GM21367 (cell line): ENCODE measurements around the gene ZNF319.

Source experiments
- ATAC-seq: cut with Tn5 transposase; IDR thresholded peaks from one replicate; pipeline ENCODE4 v1.9.1; 2021; ENCODE audit not compliant: unreplicated experiment

Gene ZNF319

DNA sequence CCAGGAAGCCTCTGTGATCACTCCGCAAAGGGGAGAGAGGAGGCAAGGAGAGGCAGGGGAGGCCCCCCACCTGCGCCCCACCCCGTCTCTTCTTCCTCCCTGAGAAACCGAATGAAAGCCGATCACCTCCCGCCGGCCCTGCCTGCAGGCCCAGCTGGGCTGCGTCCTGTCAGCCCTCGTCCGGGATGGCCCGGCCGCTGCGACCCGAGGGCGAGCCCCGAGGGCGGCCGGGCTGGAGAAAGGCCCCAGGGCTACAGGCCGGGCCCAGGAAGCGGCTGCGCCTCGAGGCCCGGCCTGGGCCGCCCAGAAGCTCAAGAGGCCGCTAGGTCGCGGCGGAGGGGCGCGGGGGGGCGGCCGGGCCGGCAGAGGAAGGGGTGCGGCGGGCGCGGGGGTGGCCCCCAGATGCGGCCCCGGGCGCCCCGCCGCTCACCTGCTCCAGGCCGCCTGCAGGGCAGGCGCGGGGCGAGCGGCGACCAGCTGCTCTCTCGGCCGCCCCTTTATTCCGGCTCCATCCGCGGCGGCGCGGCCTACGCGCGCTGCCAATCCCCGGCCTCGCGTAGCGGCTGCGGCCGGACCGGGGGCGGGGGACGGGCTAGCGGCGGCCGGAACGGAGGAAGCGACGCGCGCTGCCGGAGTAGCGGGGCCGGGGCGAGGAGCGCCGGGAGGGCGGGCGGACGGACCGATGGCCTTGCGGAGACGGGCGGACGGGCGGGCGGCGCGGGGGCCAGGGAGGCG, at the start of gene ZNF319:
Gene ZNF319 (minus strand): TSS at position 702 of the 735 bp plus-strand sequence. CDS start 2,407 bp downstream, outside the sequence.
- ATAC-seq, result peak; percentile 22

DNA sequence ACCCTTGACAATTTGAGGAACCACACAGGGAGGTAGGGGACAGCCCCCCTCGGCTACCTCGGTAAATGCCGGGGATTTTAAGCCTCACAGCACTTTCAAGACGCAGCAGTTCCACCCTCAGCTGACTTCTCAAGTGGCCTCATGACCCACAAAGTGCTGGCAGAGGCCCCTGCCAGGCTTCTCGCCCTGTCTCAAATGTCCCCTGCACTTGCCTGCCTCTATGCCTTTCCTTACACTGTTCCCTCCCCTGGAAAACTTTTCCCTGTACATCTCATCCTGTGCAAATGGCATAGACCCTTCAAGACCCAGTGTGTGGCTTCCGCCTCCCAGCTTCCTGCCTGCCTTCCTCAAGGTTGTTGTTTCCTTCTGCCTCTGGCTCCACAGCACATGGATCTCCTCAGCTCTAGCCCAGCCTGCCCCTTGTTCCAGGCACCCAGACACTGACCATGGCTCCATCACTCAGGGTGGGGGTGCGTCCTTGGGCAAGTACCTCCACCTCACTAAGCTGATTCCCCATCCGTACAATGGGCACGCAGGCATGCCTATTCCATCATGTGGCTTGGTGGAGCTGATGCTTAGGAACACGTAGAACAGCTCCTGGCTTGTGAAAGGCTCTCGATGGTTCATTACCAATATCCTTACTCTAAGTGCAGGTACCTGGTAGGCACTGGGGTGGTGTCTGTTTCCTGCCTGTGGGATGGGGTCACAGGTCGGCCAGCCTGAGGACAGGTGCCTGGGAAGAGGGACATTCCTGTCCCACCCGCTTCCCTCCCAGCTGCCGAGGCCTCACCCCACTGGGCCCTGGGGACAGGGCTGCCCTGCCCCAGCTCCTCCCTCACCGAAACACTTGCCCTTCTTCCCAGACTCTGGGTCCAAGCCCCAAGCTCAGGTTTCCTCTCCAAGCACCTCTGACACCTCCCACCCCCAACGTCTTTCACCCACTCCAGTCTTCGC, 49.0 kb upstream of the ZNF319 start:
- no peak for ATAC-seq

DNA sequence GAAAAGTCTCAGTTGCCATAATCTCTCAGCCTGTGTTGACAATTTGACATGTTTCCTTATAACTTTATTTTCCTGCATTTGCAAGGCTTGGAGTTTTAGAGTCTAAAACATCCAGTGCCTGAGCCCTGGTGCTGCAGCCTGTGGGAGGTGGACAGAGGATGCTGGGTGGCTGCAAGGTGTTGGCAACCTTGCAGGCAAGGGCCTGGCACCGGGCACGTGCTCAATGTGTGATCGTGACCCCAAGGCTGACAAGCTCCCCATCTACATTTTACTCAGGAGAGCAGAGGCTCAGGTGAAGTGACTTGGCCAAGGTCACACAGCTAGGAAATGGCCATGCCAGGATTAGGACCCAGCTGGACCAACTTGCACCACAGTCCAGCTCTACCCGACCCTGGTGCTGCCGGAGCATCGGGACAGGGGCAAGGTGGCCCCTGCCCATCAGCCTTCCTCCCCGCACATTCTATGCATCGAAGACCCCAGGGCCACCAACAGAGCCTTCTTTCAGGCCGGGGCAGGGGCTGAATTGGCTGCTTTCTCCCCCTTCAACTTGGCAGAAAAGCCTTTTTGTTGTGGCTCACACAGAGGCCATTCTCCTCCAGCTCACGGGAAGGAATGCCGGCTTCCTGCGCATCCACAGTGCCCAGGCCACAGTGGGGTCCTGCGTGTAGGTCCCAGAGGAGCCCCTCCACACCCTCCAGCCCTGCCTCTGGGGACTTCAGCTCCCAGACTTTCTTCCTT, 48.2 kb upstream of the ZNF319 start:
- no peak for ATAC-seq

DNA sequence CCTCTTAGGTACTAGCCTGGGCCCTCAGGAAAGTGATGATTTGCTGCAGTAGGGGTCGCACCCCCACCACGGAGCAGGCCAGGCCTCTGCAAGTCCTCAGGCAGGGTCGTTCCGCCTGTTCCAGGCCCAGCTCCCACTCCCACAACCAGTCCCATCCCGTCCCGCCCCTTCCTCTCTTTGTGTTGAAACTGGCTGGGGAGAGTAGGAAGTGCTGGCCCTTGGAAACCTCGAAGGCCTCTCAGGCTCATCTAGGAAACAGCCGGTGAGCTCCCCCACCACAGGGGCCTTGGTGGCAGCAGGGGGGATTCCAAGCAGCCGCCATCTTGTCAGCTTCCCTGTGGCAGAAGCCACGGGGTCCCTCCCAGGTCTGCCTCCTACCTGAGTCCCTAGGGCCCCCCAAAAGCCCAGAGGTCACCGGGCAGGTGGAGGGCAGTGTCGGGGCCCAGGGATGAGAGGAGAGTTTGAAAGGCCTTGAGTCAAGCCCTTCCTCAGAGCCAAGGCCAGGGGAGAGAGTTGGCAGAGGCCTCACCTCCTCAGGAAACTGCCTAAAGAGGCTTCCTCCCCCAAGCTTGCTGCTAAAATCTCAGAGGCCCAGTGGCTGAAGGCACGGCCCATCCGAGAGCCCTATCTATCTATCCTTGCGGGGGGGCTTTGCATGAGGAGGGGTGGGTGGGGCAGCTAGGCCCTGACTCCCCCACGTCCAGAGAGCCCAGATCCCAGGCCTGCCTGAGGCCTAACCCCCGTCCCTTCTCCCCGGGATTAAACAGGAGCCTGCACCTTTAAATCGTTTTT, 47.3 kb upstream of the ZNF319 start:
- no peak for ATAC-seq

DNA sequence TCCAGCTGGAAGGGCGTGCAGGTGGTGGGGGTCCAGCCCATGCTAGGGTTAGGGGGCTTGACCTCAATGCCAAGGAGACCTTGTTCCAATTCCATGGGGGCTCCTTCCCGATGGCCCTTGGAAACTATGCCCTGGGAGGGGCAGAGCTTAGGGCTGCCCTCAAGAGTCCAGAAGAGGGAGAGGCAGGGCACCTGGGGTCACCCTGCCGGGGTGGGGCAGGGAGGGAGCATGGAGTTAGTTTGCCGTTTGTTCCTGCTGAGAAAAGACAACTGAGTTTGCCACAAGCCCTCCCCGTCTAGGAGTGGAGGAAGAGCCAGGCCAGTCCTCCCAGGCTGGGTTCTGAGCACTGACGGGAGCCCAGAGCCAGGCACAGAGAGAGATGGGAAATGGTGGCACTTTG, 46.5 kb upstream of the ZNF319 start:
- no peak for ATAC-seq

DNA sequence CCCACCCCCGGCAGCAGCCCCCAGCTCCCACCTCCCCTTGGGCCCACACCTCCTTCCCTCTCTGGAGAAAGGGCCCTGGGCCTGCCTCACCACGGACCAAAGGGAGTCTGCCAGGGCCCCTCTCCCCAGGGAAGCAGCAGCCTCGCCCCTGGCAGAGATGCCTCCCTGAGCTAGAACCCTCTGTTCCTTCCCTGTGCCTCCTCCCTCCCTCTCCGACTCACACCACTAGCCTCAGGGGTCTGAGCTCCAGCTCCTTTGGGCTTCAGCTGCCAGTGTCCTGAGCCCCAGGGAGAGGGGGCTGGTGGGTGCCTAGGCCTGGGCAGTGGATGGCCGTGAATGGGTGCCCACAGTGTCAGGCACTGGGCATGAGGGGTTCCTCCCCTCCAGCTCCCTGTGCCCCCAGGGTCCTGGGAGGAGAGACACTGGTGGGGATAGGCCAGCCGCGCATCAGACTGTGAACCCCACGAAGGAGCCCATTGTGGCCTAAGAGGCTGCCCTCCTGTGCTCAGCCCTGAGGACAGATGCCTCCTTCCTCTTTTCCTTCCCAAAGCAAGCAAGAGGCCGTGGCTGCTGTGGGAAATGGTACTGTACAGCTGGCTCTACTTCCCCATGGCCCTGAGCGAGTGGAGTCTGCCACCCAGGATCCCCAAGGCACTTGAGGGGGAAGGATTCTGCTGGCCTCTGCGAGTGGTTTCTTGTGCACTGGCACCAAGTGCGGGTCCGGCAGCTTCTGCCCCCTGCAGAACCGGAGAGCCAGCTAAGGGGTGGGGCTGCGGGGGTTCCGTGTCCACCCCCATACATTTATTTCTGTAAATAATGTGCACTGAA, 45.8 kb upstream of the ZNF319 start:
- ATAC-seq, result no peak

DNA sequence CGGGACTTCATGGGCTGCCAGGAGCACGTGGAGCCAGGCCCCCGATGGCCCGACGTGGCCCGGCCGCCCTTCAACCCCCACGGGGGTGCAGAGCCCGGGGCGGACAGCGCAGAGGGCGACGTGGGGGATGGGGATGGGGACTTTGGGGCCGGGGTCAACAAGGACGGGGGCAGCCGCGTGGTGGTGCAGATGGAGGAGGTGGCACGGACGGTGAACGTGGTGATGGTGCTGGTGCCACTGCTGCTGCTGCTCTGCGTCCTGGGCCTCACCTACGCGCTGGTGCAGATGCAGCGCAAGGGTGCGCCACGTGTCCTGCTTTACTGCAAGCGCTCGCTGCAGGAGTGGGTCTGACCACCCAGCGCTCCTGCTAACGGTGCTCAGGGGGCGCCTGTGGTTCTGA, 44.6 kb upstream of the ZNF319 start:
- no peak for ATAC-seq

DNA sequence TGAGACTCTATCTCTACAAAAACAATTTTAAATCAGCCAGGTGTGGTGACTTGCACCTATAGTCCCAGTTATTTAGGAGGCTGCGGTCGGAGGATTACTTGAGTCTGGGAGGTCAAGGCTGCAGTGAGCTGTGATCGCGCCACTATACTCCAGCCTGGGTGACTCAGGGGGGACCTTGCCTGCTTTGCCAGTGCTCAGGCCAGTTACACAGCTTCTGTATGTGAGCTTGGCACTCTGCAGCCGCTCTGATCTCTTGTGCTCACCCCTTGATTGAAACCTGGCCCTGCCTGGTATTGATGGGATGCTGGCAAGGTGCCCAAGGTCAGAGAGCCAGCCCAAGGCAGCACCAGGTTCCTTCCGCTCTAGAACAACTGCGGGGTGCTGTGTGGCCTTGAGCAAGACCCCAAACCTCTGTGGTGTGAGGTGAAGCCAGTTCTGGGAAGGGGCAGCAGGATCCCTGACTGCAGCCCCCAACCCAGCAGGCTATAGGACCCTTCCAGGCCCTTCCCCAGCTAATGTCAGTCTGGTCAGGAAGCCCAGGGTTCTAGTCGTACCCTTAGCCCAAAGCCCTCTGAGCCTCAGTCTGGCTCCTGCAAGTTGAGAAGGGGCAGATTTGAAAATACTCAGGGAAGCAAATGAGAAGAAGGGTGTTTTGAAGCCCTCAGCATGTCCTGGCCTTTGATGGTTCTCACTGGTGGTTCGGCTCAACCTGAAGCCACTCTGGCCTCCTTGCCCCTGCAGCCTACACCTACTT, 44.0 kb upstream of the ZNF319 start:
- ATAC-seq, result no peak

DNA sequence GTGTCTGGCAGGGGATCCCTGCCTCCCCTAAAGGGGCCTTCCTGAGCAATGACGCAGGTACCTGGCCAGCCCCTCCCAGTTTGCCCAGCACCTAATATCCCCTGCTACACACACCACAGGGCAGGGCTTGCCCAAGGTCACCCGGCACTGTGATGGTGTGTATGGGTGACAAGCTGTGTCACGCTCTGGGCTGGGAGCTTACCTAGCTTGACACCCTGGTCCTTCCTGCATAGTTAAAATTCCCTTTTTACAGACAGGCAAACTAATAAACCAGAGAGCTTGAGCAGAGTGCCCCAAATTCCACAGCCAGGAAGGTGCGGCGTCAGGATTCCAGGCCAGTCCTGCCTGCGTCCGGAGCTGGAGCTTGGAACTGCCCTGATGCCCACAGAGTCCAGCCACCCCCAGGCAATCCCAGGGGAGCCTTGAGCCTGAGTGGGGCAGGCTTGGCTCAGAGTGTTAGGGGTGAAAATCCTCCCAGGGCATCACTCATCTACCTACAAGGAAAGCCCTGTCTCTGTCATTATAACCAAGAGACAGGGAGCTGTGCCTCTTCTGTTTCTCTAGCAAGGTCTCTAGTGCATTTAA, 43.2 kb upstream of the ZNF319 start:
- ATAC-seq, result no peak

DNA sequence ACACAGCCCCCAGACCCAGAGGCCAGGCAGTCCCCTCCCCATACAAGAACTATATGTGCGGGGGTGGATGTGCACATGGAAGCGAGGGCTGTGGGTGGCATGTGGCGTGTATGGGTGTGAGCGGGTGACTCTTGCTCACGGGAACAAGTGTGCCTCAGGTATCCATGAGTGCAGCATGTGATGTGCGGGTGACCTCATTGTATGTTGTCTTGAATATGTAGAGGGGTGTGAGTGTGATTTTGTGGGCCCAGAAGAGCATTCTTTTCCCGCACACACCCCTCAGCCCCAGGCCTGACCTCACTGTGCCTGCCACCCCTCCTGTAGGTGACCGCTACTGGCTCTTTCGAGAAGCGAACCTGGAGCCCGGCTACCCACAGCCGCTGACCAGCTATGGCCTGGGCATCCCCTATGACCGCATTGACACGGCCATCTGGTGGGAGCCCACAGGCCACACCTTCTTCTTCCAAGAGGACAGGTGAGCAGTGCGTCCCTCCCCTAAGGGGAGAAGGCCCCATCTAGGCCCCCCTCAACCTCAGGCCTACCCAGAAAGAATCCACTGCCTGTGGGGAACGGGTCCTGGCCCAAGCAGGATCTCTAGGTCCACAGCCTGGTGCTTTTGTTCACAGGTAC, 42.5 kb upstream of the ZNF319 start:
- ATAC-seq, result no peak

DNA sequence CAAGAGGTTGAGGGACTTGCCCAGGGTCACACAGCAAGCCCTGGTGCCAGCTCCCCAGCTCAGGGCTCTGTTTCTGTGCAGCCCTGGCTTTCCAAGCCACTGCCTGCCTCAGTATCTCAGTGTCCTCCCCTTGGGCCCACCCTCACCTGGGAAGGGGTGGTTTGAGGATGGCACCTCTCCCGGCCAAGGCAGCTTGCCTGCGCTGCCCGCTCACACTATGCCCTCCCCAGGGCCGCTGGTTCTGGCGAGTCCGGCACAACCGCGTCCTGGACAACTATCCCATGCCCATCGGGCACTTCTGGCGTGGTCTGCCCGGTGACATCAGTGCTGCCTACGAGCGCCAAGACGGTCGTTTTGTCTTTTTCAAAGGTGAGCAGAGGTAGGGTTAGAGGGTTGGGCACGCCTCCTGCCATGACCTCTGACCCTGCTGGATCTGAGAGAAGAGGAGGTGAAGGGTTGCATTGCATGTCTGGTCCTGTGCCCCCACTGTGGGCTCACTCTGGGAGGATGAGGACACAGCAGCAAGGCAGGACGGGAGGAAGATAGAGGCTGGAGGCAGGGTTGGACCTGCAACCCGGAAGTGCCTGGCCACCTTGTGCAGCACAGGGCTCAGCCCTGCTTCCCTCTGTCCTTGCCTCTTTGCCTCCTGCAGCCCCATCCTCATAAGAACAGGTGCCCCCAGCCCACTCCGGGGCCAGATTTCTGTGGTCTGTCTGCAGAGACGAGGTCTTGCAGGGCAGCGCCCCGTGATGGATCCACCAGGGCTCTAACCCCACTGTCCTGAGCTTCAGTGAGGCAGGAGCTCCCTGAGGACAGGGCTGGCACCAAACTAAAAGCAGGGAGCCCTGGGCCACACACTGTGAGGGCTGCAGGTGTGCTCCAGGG, 41.8 kb upstream of the ZNF319 start:
- ATAC-seq, result no peak

DNA sequence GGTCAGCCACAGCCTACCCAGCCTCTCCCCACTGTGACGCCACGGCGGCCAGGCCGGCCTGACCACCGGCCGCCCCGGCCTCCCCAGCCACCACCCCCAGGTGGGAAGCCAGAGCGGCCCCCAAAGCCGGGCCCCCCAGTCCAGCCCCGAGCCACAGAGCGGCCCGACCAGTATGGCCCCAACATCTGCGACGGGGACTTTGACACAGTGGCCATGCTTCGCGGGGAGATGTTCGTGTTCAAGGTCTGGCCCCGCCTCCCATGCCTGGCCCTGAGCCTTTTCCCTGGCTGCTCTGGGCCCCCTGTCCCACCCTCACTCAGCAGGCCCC, 41.1 kb upstream of the ZNF319 start:
- ATAC-seq, result no peak

DNA sequence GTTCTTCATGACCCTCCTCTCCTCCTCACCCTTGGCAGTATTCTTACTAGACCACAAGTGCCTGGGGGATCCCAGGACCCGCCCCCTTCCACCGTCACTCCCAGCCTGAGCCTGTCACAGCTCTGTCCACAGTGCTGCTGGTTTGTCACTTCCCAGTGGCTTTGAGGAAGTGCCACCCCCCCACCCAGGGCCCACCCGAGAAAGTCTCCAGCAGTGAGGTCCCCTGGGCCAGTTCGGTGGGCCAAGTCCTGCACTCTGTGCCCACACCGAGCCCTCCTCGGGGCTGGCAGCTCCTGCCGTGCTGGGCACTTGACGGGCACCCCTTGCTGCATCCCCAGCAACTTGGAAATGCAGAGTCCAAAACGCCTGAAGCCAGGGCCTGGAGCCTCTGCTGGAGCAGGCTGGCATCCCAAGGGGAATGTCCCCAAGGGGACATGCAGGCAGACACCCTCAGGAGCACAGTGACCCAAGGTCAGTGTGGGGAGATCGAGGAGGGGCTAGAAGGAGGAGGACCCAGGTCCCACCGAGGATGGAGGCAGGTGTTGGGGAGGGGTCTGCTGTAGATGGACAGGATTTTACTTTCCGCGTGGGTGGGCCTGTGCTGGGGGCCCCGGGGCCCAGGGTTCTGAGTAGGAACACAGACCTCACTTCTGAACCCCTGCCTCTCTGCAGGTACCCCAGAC, 40.6 kb upstream of the ZNF319 start:
- no peak for ATAC-seq

DNA sequence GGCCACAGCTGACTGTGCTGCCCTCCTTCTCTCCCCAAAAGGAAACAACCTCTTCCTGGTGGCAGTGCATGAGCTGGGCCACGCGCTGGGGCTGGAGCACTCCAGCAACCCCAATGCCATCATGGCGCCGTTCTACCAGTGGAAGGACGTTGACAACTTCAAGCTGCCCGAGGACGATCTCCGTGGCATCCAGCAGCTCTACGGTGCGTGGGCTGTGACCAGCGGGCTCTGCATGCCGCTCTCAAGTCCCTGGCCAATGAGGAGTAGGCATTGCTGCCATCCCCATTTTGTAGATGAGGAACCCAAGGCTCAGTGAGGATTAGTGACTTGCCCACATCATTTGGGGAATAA, 40.0 kb upstream of the ZNF319 start:
- ATAC-seq, result no peak

DNA sequence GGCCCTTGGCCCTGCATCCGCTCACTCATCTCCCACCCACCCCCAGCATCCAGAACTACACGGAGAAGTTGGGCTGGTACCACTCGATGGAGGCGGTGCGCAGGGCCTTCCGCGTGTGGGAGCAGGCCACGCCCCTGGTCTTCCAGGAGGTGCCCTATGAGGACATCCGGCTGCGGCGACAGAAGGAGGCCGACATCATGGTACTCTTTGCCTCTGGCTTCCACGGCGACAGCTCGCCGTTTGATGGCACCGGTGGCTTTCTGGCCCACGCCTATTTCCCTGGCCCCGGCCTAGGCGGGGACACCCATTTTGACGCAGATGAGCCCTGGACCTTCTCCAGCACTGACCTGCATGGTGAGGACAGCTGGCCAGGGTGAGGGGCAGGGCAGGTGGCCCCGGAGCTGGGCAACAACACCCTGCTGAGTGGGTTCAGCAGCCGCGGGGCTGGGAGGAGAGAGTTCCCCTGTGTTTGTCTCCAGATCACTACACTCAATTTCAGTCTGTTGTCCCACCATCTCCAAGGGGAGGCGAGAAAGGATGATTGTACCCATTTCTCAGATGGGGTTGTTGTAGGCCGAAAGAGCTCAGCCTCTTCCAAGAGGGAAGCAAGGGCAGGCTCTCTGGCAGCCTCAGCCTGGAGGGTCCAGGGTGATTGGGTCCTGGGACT, 39.5 kb upstream of the ZNF319 start:
- ATAC-seq, result no peak

DNA sequence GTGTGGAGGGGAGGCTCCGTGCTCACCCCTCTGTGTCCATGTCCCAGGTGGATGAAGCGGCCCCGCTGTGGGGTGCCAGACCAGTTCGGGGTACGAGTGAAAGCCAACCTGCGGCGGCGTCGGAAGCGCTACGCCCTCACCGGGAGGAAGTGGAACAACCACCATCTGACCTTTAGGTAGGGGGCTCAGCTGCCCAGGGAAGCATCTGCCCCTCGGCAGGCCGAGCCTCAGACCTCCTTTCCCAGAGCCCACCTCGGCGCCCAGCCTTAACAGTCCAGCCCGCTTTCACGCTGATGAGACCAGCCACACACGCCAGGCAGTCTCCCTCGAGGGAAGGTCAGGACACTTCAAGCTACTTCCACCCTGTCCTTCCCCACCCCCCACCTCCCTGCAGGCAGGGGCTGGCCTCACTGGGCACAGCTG, 37.8 kb upstream of the ZNF319 start:
- no peak for ATAC-seq
